ENCODE data around the gene GRM5.

The GRM5 gene

DNA sequence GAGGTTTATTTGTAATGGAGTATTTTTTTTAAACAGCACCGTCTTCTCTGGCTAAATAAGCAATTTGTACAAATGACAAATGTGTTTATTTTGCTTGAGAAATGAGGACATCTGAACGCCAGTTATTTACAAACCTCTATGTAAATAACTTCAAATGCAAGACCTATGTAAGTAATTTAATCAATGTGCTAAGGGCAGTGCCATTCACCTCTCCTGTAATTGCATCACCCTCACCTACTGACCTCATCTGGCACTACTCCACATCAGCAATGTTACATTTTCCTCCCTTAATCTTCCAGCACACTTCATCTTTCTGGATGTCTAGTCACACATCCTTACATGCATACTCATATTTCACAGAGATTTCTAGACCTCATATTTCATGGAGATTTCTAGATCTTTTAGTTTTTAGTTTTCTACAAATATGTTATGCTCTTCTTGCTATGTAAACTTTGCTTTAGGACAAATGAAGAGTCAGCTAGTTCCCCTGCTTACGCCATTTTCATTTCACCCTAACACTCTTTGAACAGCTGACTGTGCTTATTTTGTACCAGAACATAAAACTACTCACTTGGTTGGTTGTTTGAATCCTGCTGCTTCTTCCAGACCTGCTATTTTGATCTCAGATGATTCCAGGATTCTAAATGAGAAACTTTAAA, 238.6 kb downstream of the GRM5 start:
- no peak for DNase-seq

DNA sequence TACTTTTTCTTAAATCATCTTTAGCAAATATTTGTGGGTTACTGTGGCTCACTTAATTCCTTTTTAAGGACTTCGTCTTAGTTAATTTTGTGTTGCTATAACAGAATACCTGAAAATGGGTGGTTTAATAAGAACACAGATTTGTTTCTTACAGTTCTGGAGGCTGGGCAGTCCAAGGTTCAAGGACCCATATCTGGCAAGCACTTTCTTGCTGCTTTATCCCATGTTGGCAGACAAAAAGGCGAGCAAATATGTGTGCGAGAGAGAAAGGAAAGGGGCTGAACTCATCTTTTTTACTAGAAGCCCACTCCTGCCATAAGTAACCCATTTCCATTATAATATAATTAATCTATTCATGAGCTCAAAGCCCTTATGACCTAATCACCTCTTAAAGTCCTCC, 246.2 kb downstream of the GRM5 start:
- no peak for DNase-seq

DNA sequence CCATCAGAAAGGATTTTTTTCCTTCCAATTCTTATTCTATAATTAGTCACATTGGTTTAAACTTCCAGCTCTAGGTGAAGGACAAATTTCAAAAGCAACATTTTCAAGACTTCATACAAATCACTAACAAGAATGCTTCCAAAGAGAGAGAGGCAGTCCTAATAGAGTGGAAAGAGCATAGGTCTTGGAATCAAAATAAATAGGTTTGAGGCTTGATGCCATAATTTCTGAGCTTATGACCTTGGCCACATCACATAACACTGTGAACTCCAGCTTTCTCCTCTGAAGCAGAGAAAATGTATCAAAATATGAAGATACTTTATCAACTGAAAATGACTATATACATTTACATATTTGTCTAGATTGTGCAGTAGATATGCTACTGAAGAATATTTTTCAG, 246.8 kb downstream of the GRM5 start:
- DNase-seq, result no peak

DNA sequence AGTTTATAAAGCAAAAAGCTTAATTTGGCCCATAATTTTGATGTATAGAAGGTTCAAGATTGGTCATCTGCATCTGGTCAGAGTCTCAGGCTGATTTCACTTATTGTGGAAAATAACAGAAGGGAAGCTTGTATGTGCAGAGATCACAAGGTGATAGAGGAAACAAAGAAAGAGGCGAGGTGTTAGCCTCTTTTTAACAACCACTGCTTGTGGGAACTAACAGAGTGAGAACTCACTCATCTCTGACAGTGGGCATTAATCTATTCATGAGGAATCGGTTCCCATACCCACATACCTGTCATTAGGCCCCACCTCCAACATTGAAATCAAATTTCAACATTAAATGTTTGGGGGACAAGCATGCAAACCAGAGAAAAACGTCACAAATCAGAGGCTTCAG, 250.3 kb downstream of the GRM5 start:
- no peak for DNase-seq

DNA sequence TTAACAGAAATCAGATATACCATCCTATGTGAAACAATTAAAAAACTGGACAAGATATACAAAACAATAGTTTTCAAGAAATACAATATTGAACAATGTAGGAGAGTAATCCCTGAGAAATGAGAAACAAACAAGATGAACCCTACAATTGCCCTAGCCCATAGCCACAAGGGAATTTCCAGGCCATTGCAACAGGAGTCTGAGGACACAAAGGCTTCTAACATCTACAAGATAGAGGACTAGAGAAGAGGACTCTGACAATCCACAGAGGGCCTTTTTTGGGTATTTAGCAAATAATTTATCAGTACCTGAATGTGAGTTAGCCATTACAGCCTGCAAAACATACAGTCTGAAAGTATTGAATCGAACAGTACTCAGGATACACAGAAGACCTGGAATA, 251.7 kb downstream of the GRM5 start:
- no peak for DNase-seq

DNA sequence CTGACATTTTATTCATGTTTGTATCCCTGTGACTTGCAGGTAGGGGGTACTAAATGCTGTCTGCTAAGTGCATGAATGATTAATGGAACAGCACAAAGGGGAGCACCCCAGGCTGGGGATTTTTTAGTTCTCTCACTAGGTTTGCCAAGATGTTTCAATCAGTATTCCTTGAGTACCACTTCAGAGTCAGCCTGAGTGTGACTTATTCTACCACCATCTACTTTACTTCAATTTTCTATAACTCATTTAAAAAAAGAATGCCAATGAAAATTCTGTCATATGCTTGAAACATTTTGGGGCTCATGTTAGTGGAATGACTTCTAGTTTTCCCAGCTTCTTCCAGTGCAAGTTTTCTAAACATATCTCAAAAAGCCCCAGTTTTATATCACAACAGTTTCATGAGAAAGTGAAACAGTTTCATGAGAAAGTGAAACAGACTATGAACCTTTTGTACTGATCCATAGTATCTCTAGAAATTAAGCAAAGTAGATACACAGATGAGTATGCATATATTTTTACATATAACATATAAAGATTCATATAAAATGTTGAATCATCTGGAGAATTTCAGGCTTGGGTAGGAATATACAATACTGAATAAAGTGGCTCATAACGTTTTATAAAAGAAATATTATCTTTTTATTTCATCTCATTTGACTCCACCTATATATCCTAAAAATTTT, 252.4 kb downstream of the GRM5 start:
- DNase-seq, result no peak

DNA sequence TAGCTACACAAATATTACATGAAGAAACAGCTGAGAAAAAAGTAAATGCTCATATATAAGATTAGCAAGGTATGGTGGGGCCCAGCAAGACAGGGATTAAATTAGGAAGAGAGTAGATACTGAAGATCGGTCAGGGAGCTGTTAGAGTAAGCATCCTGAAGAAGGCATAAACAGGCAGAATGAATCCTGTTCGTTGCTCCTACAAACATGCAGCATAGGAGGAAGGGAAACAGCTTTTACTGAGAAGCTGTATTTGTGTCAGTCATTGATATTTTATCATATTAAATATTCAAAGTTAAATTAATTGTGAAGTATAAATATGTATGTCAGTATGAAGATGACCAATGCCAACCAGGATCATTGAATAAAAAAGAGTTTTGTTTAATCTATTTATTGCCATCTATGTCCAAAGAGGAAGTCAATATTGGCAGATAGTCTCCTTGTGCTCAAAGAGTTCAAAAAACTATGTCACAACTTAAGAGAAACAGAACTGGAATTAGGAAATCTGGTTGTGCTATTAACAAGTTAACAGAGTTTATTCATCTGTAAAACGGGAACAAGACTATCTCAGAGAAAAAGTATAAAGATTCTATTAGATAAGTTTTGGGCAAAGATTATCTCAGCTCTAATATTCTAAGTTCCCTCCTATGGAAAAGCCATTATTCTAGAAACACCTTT, 255.2 kb downstream of the GRM5 start:
- DNase-seq, result no peak

DNA sequence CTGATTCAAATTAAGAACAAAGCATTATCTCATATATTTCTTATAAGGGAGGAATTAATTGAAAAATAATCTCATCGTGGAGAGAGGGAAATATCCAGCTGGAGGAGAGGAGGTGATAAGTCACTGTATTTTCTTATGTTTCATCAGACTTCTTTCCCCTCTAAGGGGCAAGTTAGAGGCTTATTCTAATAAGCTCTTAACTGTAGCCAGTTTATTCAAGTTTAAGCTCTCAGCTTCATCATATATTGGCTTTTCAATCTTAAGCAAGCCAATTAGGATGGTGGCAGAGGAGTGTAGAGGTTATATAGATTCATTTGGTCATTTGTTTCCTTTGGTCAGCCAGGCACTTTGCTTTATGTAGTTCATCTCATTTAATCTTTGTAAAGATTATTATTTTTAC, 256.7 kb downstream of the GRM5 start:
- no peak for DNase-seq

DNA sequence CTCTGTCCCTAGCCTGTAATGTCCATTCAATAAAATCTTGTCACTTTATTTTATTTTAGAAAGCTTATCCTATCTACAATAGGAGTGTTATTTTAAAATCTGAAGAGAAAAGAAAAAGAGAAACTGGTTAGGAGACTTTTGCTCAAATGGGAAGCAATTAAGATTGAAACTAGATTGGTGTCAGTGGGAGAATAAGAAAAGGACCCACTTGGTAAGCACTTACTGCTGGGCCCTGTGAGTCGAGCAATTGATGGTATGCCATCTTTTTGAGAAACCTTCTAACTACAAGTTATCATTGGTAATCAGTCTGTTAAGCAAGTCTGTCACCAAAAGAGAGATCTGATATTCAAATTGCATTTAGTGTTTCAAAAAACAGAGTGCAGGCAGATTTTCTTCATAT, 258.4 kb downstream of the GRM5 start:
- DNase-seq, result no peak

DNA sequence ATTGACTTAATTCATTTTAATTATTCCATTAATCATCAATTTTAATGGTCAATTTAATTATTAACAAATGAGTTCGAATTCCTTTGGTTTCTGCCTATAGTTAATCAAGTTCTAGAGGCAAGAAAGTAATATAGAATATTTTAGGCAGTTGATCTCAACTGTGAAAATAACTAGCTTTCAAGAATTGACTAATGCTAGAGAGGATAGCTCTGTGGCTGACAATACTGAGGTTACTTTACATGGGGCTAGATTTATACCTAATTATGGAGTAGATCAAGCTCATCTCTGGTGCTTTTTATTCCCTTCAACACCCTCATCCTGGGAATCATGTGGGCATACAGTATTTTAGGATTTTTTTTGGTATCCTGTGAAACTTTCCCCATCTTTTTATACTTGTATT, 259.4 kb downstream of the GRM5 start:
- no peak for DNase-seq

DNA sequence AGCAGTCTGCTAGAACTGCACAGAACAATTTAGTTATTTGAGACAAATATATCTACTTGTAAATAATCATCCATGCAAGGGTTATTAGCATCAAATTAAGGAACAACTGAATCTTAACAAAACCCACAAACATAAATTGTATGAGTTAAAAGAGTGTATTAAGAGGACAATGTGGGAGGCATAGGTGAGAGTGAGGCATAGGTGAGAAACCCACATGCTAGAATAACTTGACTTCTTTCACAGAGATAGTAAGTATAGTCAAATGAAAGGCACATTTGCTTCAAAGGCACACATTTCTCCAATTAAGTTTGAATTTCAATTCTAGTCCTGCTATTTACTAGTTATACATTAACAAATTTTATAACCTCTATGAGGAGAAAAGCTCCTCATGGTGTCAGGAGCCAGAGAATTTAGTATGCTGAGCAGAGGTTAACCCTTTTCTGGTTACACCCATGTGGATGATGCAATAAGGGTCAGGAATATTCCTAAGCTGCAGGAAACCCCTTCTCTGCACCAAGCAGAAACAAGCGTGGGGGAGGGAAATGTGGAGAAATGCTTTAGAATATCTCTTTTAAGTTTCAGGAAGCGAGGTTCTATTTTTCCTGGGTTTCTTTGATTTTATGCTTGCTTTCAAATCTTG, 264.2 kb downstream of the GRM5 start:
- no peak for DNase-seq

DNA sequence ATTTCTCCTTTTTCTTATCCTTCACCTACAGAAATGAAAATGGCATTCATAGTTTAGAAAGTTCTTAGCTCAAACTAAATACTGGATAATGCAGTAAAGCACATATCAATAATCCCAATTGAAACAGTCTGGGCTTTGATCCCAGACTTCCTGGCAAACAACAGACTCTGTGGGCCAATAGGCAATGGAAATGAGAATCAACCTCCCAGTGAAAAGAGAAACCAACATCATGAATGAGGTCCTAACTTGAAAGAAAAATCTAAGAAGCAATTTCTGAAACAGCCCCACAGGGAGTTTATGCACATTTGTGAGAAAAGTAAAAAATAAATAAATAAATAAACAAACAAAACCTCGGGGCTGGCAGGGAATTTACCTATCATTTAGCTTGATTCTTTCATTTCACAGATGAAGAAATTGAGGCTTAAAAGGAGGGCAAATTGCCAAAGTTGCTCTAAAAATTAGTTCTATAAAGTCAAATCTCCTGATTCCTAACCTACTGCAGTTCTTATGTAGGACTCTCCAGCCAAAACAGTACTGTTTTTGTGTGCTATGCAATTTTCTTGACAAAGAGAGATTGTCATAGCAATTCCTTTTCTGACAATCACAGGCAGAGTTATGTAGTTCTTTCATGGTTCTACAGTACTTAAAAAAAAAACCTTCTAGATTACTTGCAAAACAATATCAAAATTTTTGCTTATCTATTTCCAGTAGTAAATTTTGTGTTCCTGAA, 265.8 kb downstream of the GRM5 start:
- no peak for DNase-seq

DNA sequence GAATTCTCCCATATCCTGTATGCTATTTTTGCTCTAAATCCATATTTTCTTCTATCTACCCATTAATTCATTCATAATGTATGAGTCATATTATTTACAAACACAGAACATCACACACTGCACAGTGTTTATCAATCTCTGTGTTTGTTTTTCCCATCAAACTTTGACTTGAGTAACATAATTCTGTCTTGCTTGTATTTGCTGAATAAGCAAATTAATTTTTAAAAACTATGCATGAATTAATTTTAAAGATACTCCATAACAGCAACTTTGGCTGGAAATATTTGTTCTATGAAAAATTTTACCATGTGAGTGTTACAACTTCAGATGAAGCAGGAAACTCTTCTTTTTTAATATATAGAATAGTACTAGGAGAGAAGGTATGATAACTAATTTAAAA, 275.6 kb downstream of the GRM5 start:
- no peak for DNase-seq

DNA sequence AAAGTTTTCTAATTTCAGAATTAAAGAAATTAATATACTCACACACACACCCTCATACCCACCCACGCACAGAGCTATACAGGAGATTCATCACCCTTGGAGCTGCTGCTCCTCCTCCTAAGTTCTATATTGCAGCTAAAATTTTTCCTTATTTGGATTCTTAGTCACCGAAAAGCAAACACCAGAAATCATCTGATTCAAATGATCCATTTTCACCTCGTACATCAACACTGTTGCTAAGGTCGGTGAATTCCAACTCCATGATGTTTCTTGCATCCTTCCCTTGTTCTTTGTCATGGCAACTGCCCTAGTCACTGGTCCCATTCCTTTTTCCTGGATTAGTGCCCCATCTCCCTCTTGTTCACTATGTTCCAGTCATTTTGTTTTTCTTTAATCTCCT, 286.2 kb downstream of the GRM5 start:
- DNase-seq, result no peak

DNA sequence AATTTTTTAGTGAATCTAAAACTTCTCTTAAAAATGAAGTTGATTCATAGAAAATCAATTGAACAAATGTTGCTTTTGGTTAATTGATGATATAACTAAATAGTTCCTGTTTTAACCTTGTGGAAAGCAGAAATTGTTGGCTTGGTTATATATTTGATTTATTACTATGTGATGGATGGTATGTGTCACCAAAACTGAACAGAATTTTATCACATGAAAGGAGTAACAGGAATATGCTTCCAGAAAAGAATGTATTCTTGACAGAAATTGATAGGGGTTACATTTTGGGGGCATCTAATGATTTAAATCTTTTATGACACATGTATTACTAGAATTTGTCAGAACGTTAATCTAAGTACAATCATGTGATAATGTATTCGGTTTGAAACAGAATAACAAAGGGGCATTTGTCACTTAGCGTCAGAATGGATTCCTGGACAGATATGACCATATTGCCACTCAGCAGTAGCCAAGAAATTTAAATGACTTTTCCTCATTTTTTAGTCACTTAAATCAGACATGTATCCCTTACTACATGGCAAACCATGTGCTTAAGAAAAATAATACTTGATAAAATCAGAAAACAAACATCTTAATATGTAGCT, 295.2 kb downstream of the GRM5 start:
- no peak for DNase-seq

DNA sequence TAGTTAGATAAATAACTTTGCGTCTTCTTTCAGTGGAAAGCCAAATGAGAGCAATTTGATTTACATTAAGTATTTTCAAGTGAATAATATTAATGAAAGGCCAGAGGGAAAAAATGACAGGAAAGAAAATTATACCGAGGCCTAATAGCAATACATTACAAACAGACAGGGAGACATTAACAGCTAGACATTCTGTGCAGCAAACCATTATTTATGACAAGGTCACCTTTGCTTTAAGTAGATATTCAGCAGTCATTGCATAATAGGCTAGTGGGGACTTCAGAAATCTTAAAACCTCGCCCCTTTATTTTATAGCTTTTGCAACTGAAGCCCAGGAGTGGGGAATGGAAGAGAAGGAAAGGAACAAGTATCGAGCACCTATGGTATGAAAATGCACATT, 321.6 kb downstream of the GRM5 start:
- DNase-seq, result no peak

DNA sequence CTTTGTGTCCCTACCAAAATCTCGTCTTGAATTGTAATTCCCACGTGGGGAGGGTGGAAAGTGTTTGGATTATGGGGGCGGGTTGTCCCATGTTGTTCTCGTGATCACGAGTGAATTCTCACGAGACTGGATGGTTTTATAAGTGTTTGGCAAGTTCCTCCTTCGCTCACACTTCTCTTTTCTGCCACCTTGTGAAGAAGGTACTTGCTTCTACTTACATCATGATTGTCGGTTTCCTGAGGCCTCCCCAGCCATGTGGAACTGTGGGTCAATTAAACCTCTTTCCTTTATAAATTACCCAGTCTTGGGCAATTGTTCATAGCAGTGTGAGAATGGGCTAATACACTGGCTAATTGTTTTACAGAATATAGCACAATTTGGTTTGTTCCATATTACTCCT, 326.3 kb downstream of the GRM5 start:
- DNase-seq, result no peak

DNA sequence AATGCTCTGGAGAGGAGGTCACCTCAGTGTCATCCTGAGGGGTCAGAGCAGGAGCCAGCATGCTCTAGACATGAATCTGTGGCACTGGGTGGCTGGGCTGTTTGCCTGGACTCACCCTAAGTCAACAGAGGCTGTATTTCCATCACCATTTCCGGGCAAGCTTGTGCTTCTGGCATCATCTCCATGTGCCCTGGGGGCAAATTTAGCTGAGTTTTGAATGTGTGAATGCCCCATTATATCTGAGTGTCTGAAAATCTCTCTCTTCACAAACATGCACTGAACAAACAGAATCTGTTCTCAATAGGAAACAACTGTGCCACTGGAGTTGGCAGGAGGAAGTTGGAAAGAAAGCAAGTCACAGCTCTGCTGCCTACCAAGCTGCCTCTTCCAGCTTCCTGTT, 356.2 kb downstream of the GRM5 start:
- no peak for DNase-seq

DNA sequence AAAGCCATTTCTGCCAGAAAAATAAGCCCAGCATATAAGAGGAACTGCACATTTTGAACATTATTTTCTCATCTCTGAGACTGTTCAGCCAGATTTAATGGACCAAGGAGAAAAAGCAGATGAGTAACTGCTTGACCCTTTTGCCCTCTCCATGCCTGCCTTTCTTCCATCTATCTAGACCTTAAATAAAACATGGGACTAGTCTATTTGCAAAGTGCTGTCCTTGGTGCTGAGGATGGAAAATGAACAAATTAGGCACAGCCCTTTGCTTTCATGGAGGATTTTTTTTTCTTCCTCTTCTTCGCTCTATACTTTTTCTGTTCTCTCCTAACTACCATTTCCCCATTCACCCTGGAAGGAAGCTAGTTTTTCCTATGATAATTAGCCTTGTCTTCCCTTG, 361.3 kb downstream of the GRM5 start:
- DNase-seq, result no peak

DNA sequence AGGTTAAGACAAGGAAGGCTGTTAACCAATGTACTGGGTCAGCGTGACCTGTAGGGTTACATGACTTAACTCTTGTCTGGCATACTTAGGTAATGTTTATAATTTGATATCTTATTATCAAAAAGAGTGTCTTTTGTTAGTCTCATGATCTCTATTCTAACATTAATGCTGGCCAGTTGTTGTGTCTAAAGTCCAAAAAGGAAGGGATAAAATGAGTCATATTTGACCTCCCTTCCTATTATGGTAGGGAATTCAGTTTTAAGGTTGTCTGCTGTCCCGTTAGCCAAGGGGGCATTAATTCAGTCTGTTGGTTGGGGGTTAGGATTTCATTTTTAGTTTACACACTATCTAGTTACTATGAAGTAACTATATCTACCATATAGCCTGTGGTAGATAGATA, 364.0 kb downstream of the GRM5 start:
- DNase-seq, result no peak

DNA sequence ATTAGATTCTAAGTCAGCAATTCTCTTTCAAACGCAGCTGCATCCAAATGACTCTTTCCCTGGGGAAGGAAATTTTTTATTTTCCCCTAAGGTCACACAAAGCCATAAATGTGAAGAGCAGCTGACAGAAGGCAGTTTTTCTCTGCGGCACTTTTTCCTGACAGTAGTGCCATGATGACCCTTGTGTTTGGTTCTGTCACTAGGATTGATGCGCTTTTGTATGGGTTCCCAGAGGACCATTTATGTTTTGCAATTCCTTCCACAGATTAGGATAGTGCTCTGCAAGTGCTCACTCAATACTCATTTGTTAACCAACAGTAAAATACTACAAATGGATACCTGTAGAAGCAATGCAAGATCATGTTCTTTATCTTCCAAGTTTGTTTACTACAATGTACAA, 368.6 kb downstream of the GRM5 start:
- DNase-seq, result no peak

DNA sequence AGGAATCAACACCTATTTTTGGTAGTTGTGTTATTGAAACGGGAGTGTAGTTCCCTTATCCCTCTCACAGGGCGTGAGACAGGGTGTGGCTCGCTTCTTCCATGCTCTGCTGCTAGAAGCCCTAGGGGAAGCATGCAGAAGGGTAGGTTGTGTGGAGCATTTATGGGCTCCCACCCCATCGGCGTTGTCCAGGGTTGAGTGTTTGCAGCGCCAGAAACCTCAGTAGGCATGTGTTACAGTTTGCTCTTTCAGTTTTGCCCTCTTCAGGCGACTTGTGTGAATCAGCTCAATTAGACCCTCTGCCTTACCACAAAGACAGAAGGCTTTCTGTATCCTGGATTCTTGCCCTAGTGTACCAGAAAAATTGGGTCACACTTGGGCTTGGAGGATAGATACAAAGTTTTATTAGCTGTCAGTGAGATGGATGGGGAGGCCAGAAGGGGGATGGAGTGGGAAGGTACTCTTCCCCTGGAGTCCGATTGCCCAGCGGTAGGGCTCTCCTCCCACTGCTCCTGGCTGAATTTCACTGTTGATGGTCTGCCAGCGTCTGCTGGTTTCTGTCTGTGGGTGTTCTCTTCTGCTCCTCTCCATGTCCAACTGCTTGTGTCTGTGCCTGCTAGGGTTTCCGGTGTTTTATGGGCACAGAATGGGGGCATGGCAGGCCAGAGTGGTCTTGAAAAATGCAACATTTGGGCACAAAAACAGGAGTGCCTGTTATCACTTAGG, 369.9 kb downstream of the GRM5 start:
- DNase-seq, result no peak

Measured in stimulated activated CD8-positive, alpha-beta memory T cell treated with anti-CD3 and anti-CD28 coated beads, Interleukin-4, amount 100 ng/mL, for 48 hours (primary cell).